GM19035 (cell line): ENCODE data around the gene PEMT.

Experiments
- ATAC-seq: cut with Tn5 transposase; IDR thresholded peaks from one replicate; pipeline ENCODE4 v1.9.1; 2021; ENCODE audit not compliant: unreplicated experiment

PEMT gene

GRCh38 chr17:17462048-17462824 is 129.3 kb downstream of the PEMT start:
- no peak for ATAC-seq

- no peak for ATAC-seq
Measured at GRCh38 chr17:17460038-17460437, 131.5 kb downstream of the PEMT start.

- ATAC-seq = no peak
Measured at GRCh38 chr17:17457680-17458079, 133.8 kb downstream of the PEMT start.

GRCh38 chr17:17456251-17456650 is 135.3 kb downstream of the PEMT start:
- no peak for ATAC-seq
